Motor neuron (in vitro differentiated cells): ENCODE results near the gene OR13F1. TPM values are rescaled to one million over a fixed set of nuclear protein-coding genes. Genes with fewer than 3 reads are reported as not detected.

Experiments
- ATAC-seq, 8 experiments: fragments of 200-7000 bp; cut with Tn5 transposase; replicated peaks in 6 of 8; 2 replicates each; pipeline ENCODE4 v1.8.0; 2021; ENCODE audit warnings: mild to moderate bottlenecking in 8 of 8, moderate library complexity in 8 of 8
- H3K27ac ChIP-seq, 2 donors: fragments of 250-450 bp; sonication (Bioruptor Pico); 2 replicates each; pipeline ENCODE4 v1.9.0; 2021; ENCODE audit warnings: antibody characterized with exemption in 2 of 2, mild to moderate bottlenecking in 2 of 2, moderate library complexity in 1 of 2
- H3K4me1 ChIP-seq, 2 donors: fragments of 250-450 bp; sonication (Bioruptor Pico); replicated peaks in 1 of 2; 2 replicates each; pipeline ENCODE4 v1.6.1; 2021; ENCODE audit warnings: antibody characterized with exemption in 2 of 2, mild to moderate bottlenecking in 2 of 2, moderate library complexity in 1 of 2
- H3K4me3 ChIP-seq, 5 donors: fragments of 250-450 bp; sonication (Bioruptor Pico); 2 replicates each; pipeline ENCODE4 v1.9.0; 2021; ENCODE audit warnings: antibody characterized with exemption in 5 of 5, mild to moderate bottlenecking in 5 of 5, moderate library complexity in 4 of 5
- WGBS, 10 experiments: fragments of 450-650 bp; shearing (Covaris generic); methylation state at CpG; one replicate each; pipeline ENCODE4 v1.0.0; 2022; 5-methylcytosine and 5-hydroxymethylcytosine counted together
- in situ Hi-C, 9 experiments: fragments of 400-800 bp; cut with MboI; loops; one replicate each; pipeline ENCODE4 v1.15.0; 2021; ENCODE audit warnings: low sequenced_read_pairs in 9 of 9, low pct_unique_long_range_greater_than_20kb in 2 of 9; ENCODE audit not compliant: unreplicated experiment in 9 of 9
- total RNA-seq, 8 experiments: library from RNA; unstranded; fragments of 300-600 nt; gene quantifications; 2 replicates each; pipeline versions ENCODE4 v1.2.3 to v1.2.4, GENCODE V29; 2022

The OR13F1 gene
- total RNA-seq, 8 experiments from 2014 or later = 0.36 to 0.43 TPM; not detected in 6

GRCh38 chr9:104544644-104545043 is 40.6 kb downstream of the OR13F1 start:
- in situ Hi-C loops = no loop called here
- no peak for ATAC-seq
- Histone ChIP-seq H3K4me1 (no peaks in the 10 kb centered on the region), H3K27ac (no peak overlapping the region), H3K4me3 (no peak overlapping the region)
- 25 to 100% (median 83%) methylated on average over 2 to 4 of the region's 4 CpGs; no CpG with 5 or more reads in 2 of the 10 experiments for WGBS, 10 experiments

- WGBS, 10 experiments = 0 to 100% (median 40%) methylated on average over 1 of the region's 1 CpG; no CpG with 5 or more reads in 1 of the 10 experiments
- in situ Hi-C loops = no loop called here
- ATAC-seq = no peak
- Histone ChIP-seq H3K4me3 (no peak overlapping the region), H3K27ac (no peak overlapping the region), H3K4me1 (no peaks in the 10 kb centered on the region)
Observed at GRCh38 chr9:104553261-104553660, 49.2 kb downstream of the OR13F1 start.

Other genes with a start within 250 kb of the OR13F1 start
- under 1 TPM in 1 of 8 experiments, not detected in 7; 0.62 TPM for gene OR13C4, start 22.9 kb downstream of the OR13F1 start, total RNA-seq
- under 1 TPM in 1 of 8 experiments, not detected in 7; 0.31 TPM for gene OR13C3, start 32.6 kb downstream of the OR13F1 start, total RNA-seq
- under 1 TPM in 1 of 8 experiments, not detected in 7; 0.43 TPM for gene OR13C8, start 64.9 kb downstream of the OR13F1 start, total RNA-seq
- gene OR13C5, start 95.2 kb downstream of the OR13F1 start, total RNA-seq = under 1 TPM in 2 of 8 experiments, not detected in 6; 0.23 to 0.47 TPM
- gene OR13C2, start 101.4 kb downstream of the OR13F1 start, total RNA-seq = under 1 TPM in 1 of 8 experiments, not detected in 7; 0.47 TPM
- under 1 TPM in 1 of 8 experiments, not detected in 7; 0.33 TPM for gene OR13C9, start 113.9 kb downstream of the OR13F1 start, total RNA-seq
- 1 to 10 TPM in 1 of 8 experiments, under 1 TPM in 5, not detected in 2; 0.21 to 1.1 (median 0.32) TPM for gene OR13D1, start 190.3 kb downstream of the OR13F1 start, total RNA-seq
- gene NIPSNAP3A, start 243.4 kb downstream of the OR13F1 start, total RNA-seq = 10 to 100 TPM; 15.6 to 44.8 (median 23.1) TPM